Keratinocyte (primary cell): Measurements from ENCODE around the gene CBL. TPM values are rescaled to one million over a fixed set of nuclear protein-coding genes. Genes with fewer than 3 reads are reported as not detected.

ENCODE experiments used
- DNase-seq: peaks from one replicate; pipeline ENCODE4 v3.0.0-alpha.2; 2011; ENCODE audit warnings: low read depth, missing footprints, low spot score
- FAIRE-seq: peaks from 2 replicates; lab custom pipeline; 2011; peaks lifted over from hg19 to GRCh38; lab: Jason Lieb, UNC
- H2AFZ ChIP-seq: 2 replicates; pipeline ENCODE4 v1.6.0; 2012; ENCODE audit warnings: low read length, control low read depth, inconsistent platforms; ENCODE audit not compliant: control insufficient read depth
- H3K27ac ChIP-seq: 2 replicates; pipeline ENCODE4 v1.5.1; 2011; ENCODE audit warnings: low read length; ENCODE audit not compliant: control insufficient read depth, insufficient read depth
- H3K27me3 ChIP-seq: 3 replicates; pipeline ENCODE4 v1.6.0; 2011; ENCODE audit warnings: low read length; ENCODE audit not compliant: control insufficient read depth, insufficient read depth; ENCODE audit errors: extremely low read depth
- H3K36me3 ChIP-seq, 2 experiments: 2 replicates in 1 of 2; 3 replicates in 1 of 2; pipeline ENCODE4 v1.5.1; 2011; ENCODE audit warnings: low read length in 2 of 2, mild to moderate bottlenecking in 1 of 2; ENCODE audit not compliant: control insufficient read depth in 2 of 2, insufficient read depth in 2 of 2; ENCODE audit errors: extremely low read depth in 1 of 2
- H3K4me1 ChIP-seq: 3 replicates; pipeline ENCODE4 v1.5.1; 2011; ENCODE audit warnings: low read length; ENCODE audit not compliant: control insufficient read depth, insufficient read depth; ENCODE audit errors: extremely low read depth
- H3K4me2 ChIP-seq: 3 replicates; pipeline ENCODE4 v1.6.0; 2011; ENCODE audit warnings: low read depth, low read length; ENCODE audit not compliant: control insufficient read depth, insufficient read depth; ENCODE audit errors: extremely low read depth
- H3K4me3 ChIP-seq, 3 experiments: fragments of 200-600 bp in 1 of 3; sonication (generic) in 1 of 3; 2 replicates in 2 of 3; 3 replicates in 1 of 3; pipeline ENCODE4 v1.5.1; 2011 to 2016; ENCODE audit warnings: low read length in 3 of 3, mild to moderate bottlenecking in 3 of 3, control low read depth in 2 of 3, inconsistent platforms in 1 of 3, low read depth in 1 of 3, mixed read lengths in 1 of 3, mixed run types in 1 of 3, moderate library complexity in 1 of 3; ENCODE audit not compliant: control insufficient read depth in 2 of 3, insufficient read depth in 2 of 3; ENCODE audit errors: extremely low read depth in 1 of 3
- H3K79me2 ChIP-seq: 2 replicates; pipeline ENCODE4 v1.6.0; 2012; ENCODE audit warnings: low read length; ENCODE audit not compliant: control insufficient read depth, insufficient read depth
- H3K9ac ChIP-seq: 3 replicates; pipeline ENCODE4 v1.6.0; 2011; ENCODE audit warnings: low read length; ENCODE audit not compliant: control insufficient read depth, insufficient read depth; ENCODE audit errors: extremely low read depth
- H3K9me1 ChIP-seq: 3 replicates; pipeline ENCODE4 v1.6.0; 2011; ENCODE audit warnings: low read length; ENCODE audit not compliant: control insufficient read depth, insufficient read depth; ENCODE audit errors: extremely low read depth
- H3K9me3 ChIP-seq: 2 replicates; pipeline ENCODE4 v1.5.1; 2012; ENCODE audit warnings: low read depth, low read length; ENCODE audit not compliant: control insufficient read depth
- H4K20me1 ChIP-seq: 3 replicates; pipeline ENCODE4 v1.6.0; 2011; ENCODE audit warnings: low read length; ENCODE audit not compliant: control insufficient read depth, insufficient read depth; ENCODE audit errors: extremely low read depth
- CTCF ChIP-seq, 3 experiments: IDR thresholded peaks in 1 of 3; conservative IDR thresholded peaks in 1 of 3; optimal IDR thresholded peaks in 1 of 3; 2 replicates in 2 of 3; 3 replicates in 1 of 3; pipeline versions ENCODE3 to v1.5.1; 2011; ENCODE audit warnings: low read length in 3 of 3, mild to moderate bottlenecking in 3 of 3, moderate library complexity in 2 of 3, control low read depth in 1 of 3, inconsistent platforms in 1 of 3; ENCODE audit not compliant: insufficient read depth in 2 of 3; ENCODE audit errors: extremely low read depth in 1 of 3
- EZH2 ChIP-seq: IDR thresholded peaks from one replicate; pipeline ENCODE4 v1.6.1; 2012; ENCODE audit warnings: inconsistent platforms, mild to moderate bottlenecking, low read length, moderate library complexity
- dilution Hi-C: fragments of 300-500 bp; cut with MboI; formaldehyde crosslinking; loops from one replicate; pipeline ENCODE4 v1.7.0; 2020; ENCODE audit warnings: low sequenced_read_pairs; ENCODE audit not compliant: extremely low pct_ligation_motif_present
- polyA plus RNA-seq, 5 experiments: library from polyadenylated mRNA; depleted of rRNA in 3 of 5; stranded (reverse) in 3 of 5; stranded (forward) in 1 of 5; unstranded in 1 of 5; fragments of >200 nt; gene quantifications; 1 replicate in 1 of 5; 2 replicates in 3 of 5; 3 replicates in 1 of 5; pipeline versions ENCODE4 v1.2.1 to v1.2.3, GENCODE V29; 2011 to 2012; ENCODE audit warnings: missing spikeins in 2 of 5, low read depth in 1 of 5, low replicate concordance in 1 of 5

Gene CBL
- polyA plus RNA-seq, 1 donor (not counting 4 experiments of a cell fraction or from before 2014, with no cell fraction given), result 14.1 TPM

GRCh38 chr11:119297938-119298337, 91.8 kb downstream of the CBL start:
- Histone ChIP-seq H3K4me3 (no peak overlapping the region), H3K9me3 (no peaks in the 10 kb centered on the region), H3K79me2 (no peaks in the 10 kb centered on the region), H4K20me1 (no peaks in the 10 kb centered on the region), H3K9me1 (no peaks in the 10 kb centered on the region), H2AFZ (no peak overlapping the region), H3K27me3 (no peaks in the 10 kb centered on the region), H3K27ac (no peak overlapping the region), H3K9ac (no peak overlapping the region), H3K36me3 (peaks cover 23 to 50% of the 10 kb centered on the region in 2 experiments), H3K4me1 (peaks cover 8% of the 10 kb centered on the region), H3K4me2 (no peak overlapping the region)
- FAIRE-seq, result no peak
- no peak for DNase-seq
- dilution Hi-C loops, result no loop called here
- TF ChIP-seq CTCF (optimal IDR thresholded peaks at IDR 0.05 in 1 of 3, IDR thresholded peaks at IDR 0.05 in 1 of 3, conservative IDR thresholded peaks at IDR 0.05 in 1 of 3; ENCODE audit: extremely low read depth in 1 of 3, insufficient read depth in 2 of 3, low read length in 3 of 3) (no peak), EZH2 (no peak)

GRCh38 chr11:119298726-119299125, 92.6 kb downstream of the CBL start:
- no peaks in the 10 kb centered on the region for H3K79me2 ChIP-seq
- TF ChIP-seq CTCF (optimal IDR thresholded peaks at IDR 0.05 in 1 of 3, IDR thresholded peaks at IDR 0.05 in 1 of 3, conservative IDR thresholded peaks at IDR 0.05 in 1 of 3; ENCODE audit: extremely low read depth in 1 of 3, insufficient read depth in 2 of 3, low read length in 3 of 3), result no peak
- no peak for TF ChIP-seq EZH2
- no peaks in the 10 kb centered on the region for H3K27me3 ChIP-seq
- no peak overlapping the region for H3K4me3 ChIP-seq
- H4K20me1 ChIP-seq, result no peaks in the 10 kb centered on the region
- dilution Hi-C loops, result no loop called here
- no peak overlapping the region for H3K27ac ChIP-seq
- no peaks in the 10 kb centered on the region for H3K9me1 ChIP-seq
- H3K4me1 ChIP-seq, result peaks cover 8% of the 10 kb centered on the region
- H3K4me2 ChIP-seq, result no peak overlapping the region
- DNase-seq (no peak), FAIRE-seq (no peak)
- peaks cover 25 to 54% of the 10 kb centered on the region in 2 experiments for H3K36me3 ChIP-seq
- H3K9ac ChIP-seq, result no peak overlapping the region
- H3K9me3 ChIP-seq, result no peaks in the 10 kb centered on the region
- no peak overlapping the region for H2AFZ ChIP-seq
